A549 (cell line): Measurements from ENCODE around the gene CCKAR.

Experiments
- CHD2 ChIP-seq: fragments of 150-350 bp; IDR thresholded peaks from 2 replicates; pipeline ENCODE4 v1.6.1; 2014; ENCODE audit warnings: low read length; ENCODE audit not compliant: partially characterized antibody
- CTCF ChIP-seq: fragments of >200 bp; sonication (Bioruptor Twin); formaldehyde crosslinking; IDR thresholded peaks from 3 replicates; pipeline ENCODE4 v1.5.1; 2016
- RNF2 ChIP-seq: fragments of 200-600 bp; sonication (generic); IDR thresholded peaks from 2 replicates; pipeline ENCODE4 v1.6.1; 2016; ENCODE audit warnings: low read depth, mild to moderate bottlenecking, antibody characterized with exemption, moderate library complexity, borderline replicate concordance

DNA sequence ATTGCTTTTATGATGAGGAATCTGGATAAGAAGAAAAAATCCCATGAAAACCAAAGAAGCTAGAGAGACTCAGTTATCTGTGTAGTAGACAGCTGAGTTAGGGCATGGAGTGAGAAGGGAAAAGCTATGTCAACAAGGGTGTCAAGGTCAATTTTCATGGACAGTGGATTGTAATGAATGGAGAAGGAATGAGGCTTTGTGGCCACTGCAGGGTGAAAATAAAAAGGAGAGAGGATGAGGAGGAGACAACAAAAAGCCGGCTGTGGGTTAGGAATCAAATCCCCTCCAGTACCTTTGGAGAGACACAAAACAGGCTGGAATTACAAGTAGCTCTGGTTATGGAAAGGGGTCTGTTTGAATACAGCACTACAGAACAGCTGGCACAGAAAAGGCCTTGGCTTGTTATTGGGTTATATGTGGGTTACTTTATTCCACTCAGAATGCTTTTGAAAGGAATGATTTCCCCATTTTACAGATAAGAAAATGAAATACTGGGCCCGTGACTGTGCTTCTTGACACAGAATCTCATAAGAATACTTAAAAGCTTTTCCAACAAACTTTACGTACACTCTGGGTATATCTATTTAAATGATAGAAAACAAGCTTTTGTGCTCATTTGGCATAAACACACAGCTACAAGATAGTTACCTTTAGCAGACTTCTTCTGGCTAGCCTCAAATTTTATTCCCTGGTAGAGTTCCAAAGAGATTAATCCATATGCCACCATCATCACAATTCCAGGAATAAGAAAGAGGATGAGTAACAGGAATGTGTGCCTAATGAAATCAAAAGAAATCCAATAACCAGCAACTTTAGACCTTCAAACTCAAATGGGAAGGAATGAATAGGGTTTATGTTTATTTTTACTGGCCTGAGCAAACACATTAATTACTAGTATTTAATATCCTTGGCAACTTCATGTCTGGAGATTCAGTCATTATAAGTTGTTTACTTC lies 7.5 kb downstream of the CCKAR start:
- no peak for TF ChIP-seq CTCF
- TF ChIP-seq CHD2 = no peak
- TF ChIP-seq RNF2 = no peak
